Heart left ventricle (tissue), 16 donors: ENCODE data around the gene CCDC185. TPM values are rescaled to one million over a fixed set of nuclear protein-coding genes. Genes with fewer than 3 reads are reported as not detected.

Experiments used
- ATAC-seq, 4 donors: fragments of 200-7000 bp; cut with Tn5 transposase; one replicate each; pipeline ENCODE4 v1.9.1; 2020 to 2022; ENCODE audit warnings: moderate library complexity in 4 of 4, mild to moderate bottlenecking in 3 of 4, moderate number of reproducible peaks in 1 of 4
- DNase-seq, 5 donors: peaks; one replicate each; pipeline ENCODE4 v3.0.0-alpha.2; 2020
- H3K27ac ChIP-seq, 12 donors: fragments of 200-600 bp; sonication (generic) in 4 of 12; one replicate each; pipeline versions ENCODE4 v1.5.0 to v1.8.0; 2016 to 2022; ENCODE audit warnings: mild to moderate bottlenecking in 2 of 12
- H3K27me3 ChIP-seq, 9 donors: fragments of 200-600 bp; sonication (generic) in 2 of 9; one replicate each; pipeline versions ENCODE4 v1.5.1 to v1.8.0; 2016 to 2022; ENCODE audit warnings: mild to moderate bottlenecking in 3 of 9
- H3K36me3 ChIP-seq, 9 donors: fragments of 200-600 bp; sonication (generic) in 2 of 9; one replicate each; pipeline versions ENCODE4 v1.5.0 to v1.8.0; 2018 to 2022; ENCODE audit warnings: mild to moderate bottlenecking in 2 of 9
- H3K4me1 ChIP-seq, 12 donors: fragments of 200-600 bp; sonication (generic) in 4 of 12; one replicate each; pipeline versions ENCODE4 v1.5.0 to v1.8.0; 2016 to 2022; ENCODE audit warnings: mild to moderate bottlenecking in 3 of 12
- H3K4me3 ChIP-seq, 12 donors: fragments of 200-600 bp; sonication (generic) in 4 of 12; one replicate each; pipeline versions ENCODE4 v1.5.0 to v1.8.0; 2017 to 2022; ENCODE audit warnings: mild to moderate bottlenecking in 9 of 12, moderate library complexity in 4 of 12
- H3K9me3 ChIP-seq, 12 donors: fragments of 200-600 bp; sonication (generic) in 4 of 12; one replicate each; pipeline versions ENCODE4 v1.5.0 to v1.8.0; 2016 to 2022; ENCODE audit warnings: mild to moderate bottlenecking in 1 of 12
- POLR2A ChIP-seq, 2 donors: fragments of 450-650 bp; IDR thresholded peaks; one replicate each; pipeline ENCODE4 v1.6.1; 2017; ENCODE audit warnings: antibody characterized with exemption in 2 of 2, mild to moderate bottlenecking in 2 of 2, moderate library complexity in 2 of 2
- WGBS, 4 donors: extraction: QIAGEN DNeasy Blood & Tissue Kit in 2 of 4; methylation state at CpG; one replicate each; pipeline versions ENCODE4 v1.1.5 to v1.1.7; 2013 to 2018; 5-methylcytosine and 5-hydroxymethylcytosine counted together
- intact Hi-C, 10 donors: fragments of 100-400 bp; cut with DNase I; formaldehyde crosslinking; loops; one replicate each; pipeline versions ENCODE4 v1.11.1 to v1.14.2; 2022
- polyA plus RNA-seq, 2 donors: library from polyadenylated mRNA; stranded (reverse); fragments of 200-250 nt; gene quantifications; one replicate each; pipeline ENCODE4 v1.2.3, GENCODE V29; 2013
- total RNA-seq, 9 donors: library from RNA; depleted of rRNA in 2 of 9; stranded (reverse); fragments of >200 nt in 2 of 9; fragmentation: NEBNext Ultra II Directional in 3 of 9; extraction: Animal tissue kit (Norgen Biotek cat#: 25700) in 3 of 9; gene quantifications; one replicate each; pipeline versions ENCODE4 v1.1.0 to v1.2.4, GENCODE V29; 2016 to 2023
- TF ChIP-seq, protein P1 (sequence below), 12 donors: fragments of 200-600 bp; sonication (generic) in 4 of 12; IDR thresholded peaks; one replicate each; pipeline versions ENCODE4 v1.5.0 to v1.8.0; 2018 to 2022; ENCODE audit warnings: antibody characterized with exemption in 12 of 12, mild to moderate bottlenecking in 5 of 12
- donor health status: ischemic (EF 13 %, LVEDD 7.1; RV severe dilation, severe dysfunction).
- donor health status: healthy with polysubstance abuse.
- donor health status: DM: no; HTN: yes; CAD: no.
- donor health status: DM: no; HTN: no; CAD: no.
- donor health status: ischemic (EF 25% LVEDD 6.9; RV normal size, moderate dysfunction).
- donor health status: ischemic (EF 25% LVEDD 5.7; RV mildly dilated, moderate dysfunction).
- donor health status: healthy.
- donor health status: DM: yes; HTN: yes; CAD: no.
- donor health status: ischemic (EF 35%, LVEDD 5.7; RV mildly dilated, moderate dysfunction).
- donor health status: nonischemic (EF 11% LVEDD 7.7; RV severe dilation, severe dysfunction).
- donor health status: DM: yes; HTN: yes; CAD: no.
- donor health status: PGD.
- donor health status: ischemic (EF 29% LVEDD 5.4; RV normal size, mild dysfunction).
- donor health status: nonischemic (EF 23%, LVEDD 6.1; RV moderate dilation, normal function).

CCDC185 gene
- total and polyA plus RNA-seq, 11 donors = not detected

DNA sequence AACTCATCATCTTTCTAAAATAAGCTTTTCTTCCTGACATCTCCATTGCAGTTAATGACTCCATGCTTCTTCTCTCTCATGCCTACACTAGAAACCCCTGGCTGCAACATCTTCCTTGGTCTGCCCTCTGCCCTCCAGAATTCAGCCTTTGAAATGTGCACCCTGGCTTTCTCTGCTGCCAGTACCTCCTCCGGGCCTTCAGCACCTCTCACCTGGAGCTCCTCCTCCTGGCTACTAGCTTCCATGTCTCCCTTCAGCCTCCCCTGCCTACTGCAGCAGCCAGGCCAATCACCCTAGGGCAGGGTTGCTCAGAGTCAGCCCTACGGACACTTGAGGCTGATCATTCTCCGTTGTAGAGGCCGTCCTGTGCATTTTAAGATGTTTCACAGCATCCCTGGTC is 47.5 kb upstream of the CCDC185 start:
- ATAC-seq (no peak), DNase-seq (no peak)
- peaks cover 0 to 38% (median 10%) of the 10 kb centered on the region in 12 donors for H3K4me1 ChIP-seq
- TF ChIP-seq POLR2A (IDR thresholded peaks at IDR 0.05) = no peak
- TF ChIP-seq, protein P1, sequence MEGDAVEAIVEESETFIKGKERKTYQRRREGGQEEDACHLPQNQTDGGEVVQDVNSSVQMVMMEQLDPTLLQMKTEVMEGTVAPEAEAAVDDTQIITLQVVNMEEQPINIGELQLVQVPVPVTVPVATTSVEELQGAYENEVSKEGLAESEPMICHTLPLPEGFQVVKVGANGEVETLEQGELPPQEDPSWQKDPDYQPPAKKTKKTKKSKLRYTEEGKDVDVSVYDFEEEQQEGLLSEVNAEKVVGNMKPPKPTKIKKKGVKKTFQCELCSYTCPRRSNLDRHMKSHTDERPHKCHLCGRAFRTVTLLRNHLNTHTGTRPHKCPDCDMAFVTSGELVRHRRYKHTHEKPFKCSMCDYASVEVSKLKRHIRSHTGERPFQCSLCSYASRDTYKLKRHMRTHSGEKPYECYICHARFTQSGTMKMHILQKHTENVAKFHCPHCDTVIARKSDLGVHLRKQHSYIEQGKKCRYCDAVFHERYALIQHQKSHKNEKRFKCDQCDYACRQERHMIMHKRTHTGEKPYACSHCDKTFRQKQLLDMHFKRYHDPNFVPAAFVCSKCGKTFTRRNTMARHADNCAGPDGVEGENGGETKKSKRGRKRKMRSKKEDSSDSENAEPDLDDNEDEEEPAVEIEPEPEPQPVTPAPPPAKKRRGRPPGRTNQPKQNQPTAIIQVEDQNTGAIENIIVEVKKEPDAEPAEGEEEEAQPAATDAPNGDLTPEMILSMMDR (IDR thresholded peaks at IDR 0.05) = no peak
- intact Hi-C loops = loop anchor here in 2 of 10 donors (5.0 to 10.0 kb wide), 2 partner anchors 77 to 201 kb away; partner anchors contain the start of gene TLR5 (in 1 of the 2)
- H3K4me3 ChIP-seq = no peak overlapping the region
- 82 to 86% (median 84%) methylated on average over 4 of the region's 4 CpGs for WGBS, 4 donors
- no peaks in the 10 kb centered on the region for H3K36me3 ChIP-seq
- H3K27ac ChIP-seq = no peak overlapping the region
- no peaks in the 10 kb centered on the region for H3K27me3 ChIP-seq
- H3K9me3 ChIP-seq = no peaks in the 10 kb centered on the region

DNA sequence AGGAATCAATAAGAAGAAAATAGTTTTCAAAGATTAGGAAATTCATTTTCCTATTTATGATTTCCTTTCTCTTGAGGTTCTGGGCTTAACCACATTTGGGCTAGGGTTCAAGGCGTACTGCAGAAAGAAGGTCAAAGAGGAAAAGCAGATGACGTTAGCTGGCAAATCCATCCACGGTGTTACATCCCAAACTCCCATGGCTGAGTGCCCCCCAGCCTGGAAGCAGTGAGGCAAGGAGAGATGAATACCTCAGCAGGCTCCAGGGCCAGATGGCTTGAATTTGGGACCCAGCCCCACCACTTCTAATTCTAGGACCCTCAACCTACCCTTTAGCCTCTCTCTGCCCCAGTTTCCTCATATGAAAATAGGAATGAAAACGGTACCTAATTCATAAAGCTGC is 46.9 kb upstream of the CCDC185 start:
- WGBS, 4 donors = 89 to 96% (median 93%) methylated on average over 4 of the region's 4 CpGs
- H3K4me3 ChIP-seq = no peak overlapping the region
- intact Hi-C loops = loop anchor here in 2 of 10 donors (5.0 to 10.0 kb wide), 2 partner anchors 76 to 202 kb away; partner anchors contain the start of gene TLR5 (in 1 of the 2)
- H3K36me3 ChIP-seq = no peaks in the 10 kb centered on the region
- ATAC-seq = no peak
- TF ChIP-seq, protein P1 (IDR thresholded peaks at IDR 0.05) = no peak
- TF ChIP-seq POLR2A (IDR thresholded peaks at IDR 0.05) = no peak
- DNase-seq = no peak
- H3K9me3 ChIP-seq = no peaks in the 10 kb centered on the region
- no peak overlapping the region for H3K27ac ChIP-seq
- H3K4me1 ChIP-seq = peaks cover 0 to 34% (median 10%) of the 10 kb centered on the region in 12 donors
- H3K27me3 ChIP-seq = no peaks in the 10 kb centered on the region

DNA sequence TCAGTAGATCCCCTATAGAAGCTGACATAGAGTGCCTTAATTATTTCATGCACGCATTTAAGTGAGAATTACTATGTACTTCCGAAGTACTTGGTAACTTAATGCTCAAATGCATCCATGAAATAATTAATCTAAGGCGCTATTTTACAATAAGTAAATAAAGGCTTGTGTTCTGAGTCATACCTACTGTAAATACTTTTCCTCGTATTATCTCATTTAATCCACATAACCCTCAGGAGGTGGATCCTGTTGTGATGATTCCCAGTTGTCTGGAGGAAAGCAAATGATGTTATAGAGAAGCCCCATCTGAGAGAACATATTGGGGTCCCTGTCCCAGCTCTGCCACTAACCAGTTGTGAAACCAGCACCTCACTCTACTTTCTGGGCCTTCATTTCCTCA is 45.6 kb upstream of the CCDC185 start:
- Histone ChIP-seq H3K9me3 (no peaks in the 10 kb centered on the region), H3K27ac (no peak overlapping the region), H3K4me1 (peaks cover 0 to 26% (median 8%) of the 10 kb centered on the region in 12 donors), H3K4me3 (no peak overlapping the region), H3K36me3 (no peaks in the 10 kb centered on the region), H3K27me3 (peaks cover 0 to 10% (median 0%) of the 10 kb centered on the region in 9 donors)
- ATAC-seq (no peak), DNase-seq (no peak)
- no peak for TF ChIP-seq POLR2A (IDR thresholded peaks at IDR 0.05)
- TF ChIP-seq, protein P1 (IDR thresholded peaks at IDR 0.05) = no peak
- intact Hi-C loops = loop anchor here in 2 of 10 donors (5.0 to 10.0 kb wide), 2 partner anchors 75 to 203 kb away; partner anchors contain the start of gene TLR5 (in 1 of the 2)
- 92 to 100% (median 97%) methylated on average over 4 of the region's 4 CpGs for WGBS, 4 donors

DNA sequence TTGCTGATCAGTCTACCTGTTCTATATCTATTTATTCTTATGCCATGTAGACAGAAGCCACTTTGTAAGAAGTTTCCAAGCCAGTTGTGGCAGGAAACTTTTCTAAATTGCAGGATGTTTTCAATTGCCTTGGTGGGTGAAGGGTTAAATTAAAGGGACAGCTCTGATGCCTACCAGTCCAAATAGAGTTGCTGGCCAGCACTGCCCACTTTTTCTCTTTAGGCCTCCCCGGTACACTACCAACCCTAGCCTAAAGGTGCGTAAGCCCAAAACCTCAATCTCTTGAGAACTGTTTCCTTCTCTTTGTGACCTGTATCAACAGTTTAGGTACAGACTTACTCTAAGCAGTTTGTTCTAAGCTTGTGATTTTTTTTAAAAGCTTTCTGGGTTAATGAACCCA is 44.8 kb upstream of the CCDC185 start:
- DNase-seq (no peak), ATAC-seq (no peak)
- Histone ChIP-seq H3K9me3 (no peaks in the 10 kb centered on the region), H3K27me3 (peaks cover 0 to 16% (median 0%) of the 10 kb centered on the region in 9 donors), H3K36me3 (no peaks in the 10 kb centered on the region), H3K27ac (no peak overlapping the region), H3K4me3 (no peak overlapping the region), H3K4me1 (peaks cover 0 to 24% (median 7%) of the 10 kb centered on the region in 12 donors)
- intact Hi-C loops = loop anchor here in 2 of 10 donors (5.0 to 10.0 kb wide), 2 partner anchors 74 to 204 kb away; partner anchors contain the start of gene TLR5 (in 1 of the 2)
- no peak for TF ChIP-seq POLR2A (IDR thresholded peaks at IDR 0.05)
- TF ChIP-seq, protein P1 (IDR thresholded peaks at IDR 0.05) = no peak
- WGBS, 4 donors = 60 to 86% (median 72%) methylated on average over 2 of the region's 2 CpGs
